Tongue (tissue), 2 donors: ENCODE results near the gene BAK1. TPM values are rescaled to one million over a fixed set of nuclear protein-coding genes. Genes with fewer than 3 reads are reported as not detected.
"Not testable (repeated sequence)": the region's sequence is repeated elsewhere in the genome, so short reads cannot be mapped to it uniquely, and the experiment has no call there.

Experiments
- DNase-seq: peaks from one replicate; pipeline ENCODE4 v3.0.0-alpha.2; 2015
- total RNA-seq: library from RNA; depleted of rRNA; stranded (reverse); fragments of >200 nt; gene quantifications from one replicate; pipeline ENCODE4 v1.2.3, GENCODE V29; 2014

BAK1 gene
- total RNA-seq, 1 donor from 2014 or later = 15.7 TPM

GRCh38 chr6:33607784-33608161, 27.7 kb upstream of the BAK1 start:
- DNase-seq = no peak

DNA sequence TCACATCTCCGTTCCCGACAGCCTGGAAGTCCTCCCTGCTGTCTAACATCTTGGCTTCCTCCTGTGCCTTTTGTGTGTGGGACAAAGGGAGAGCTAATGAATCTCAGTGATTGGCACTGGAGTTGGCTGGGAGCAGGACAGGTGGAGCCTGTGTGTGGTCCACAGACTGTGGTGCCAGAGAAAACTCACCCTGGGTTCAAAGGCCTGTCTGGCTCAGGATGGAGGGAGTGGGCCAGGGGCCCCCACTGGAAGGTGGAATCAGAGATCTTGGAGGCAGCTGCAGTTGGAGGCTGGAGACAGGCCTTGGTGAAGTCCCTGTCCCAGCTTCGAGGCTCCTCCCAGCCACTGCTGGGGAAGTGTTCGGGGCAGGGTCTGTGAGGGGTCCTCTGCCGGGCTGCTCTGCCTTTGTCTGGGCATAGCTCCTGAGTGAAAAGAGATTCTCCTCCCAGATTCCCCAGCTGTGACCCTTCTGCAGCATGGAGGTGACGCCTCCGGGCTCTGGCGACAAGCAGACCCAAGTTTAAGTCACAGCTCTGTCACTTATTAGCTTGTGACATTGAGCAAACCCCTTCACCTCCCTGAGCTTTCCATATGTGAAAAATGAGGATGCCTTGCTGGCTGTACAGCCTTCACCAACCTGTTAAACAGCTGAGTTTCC, 27.2 kb upstream of the BAK1 start:
- DNase-seq = no peak

DNA sequence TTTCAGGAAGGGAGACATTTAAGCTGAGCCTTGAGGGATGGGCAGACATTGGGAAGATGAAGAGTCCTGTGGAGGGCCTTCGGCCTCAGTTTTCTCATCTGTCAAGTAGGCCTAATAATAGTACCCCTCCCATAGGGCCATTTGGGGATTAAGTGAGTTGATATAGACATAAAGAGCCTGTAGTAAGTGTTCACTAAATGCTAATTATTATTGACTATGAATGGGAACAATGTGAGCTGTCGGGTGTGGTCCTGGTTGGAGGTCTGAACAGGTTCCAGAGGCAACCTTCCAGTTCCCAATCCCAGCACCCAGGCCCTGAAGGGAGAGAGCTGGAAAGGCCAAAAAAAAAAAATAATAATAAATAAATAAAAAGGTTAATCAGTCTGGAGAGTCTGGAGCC, 26.6 kb upstream of the BAK1 start:
- no peak for DNase-seq

DNA sequence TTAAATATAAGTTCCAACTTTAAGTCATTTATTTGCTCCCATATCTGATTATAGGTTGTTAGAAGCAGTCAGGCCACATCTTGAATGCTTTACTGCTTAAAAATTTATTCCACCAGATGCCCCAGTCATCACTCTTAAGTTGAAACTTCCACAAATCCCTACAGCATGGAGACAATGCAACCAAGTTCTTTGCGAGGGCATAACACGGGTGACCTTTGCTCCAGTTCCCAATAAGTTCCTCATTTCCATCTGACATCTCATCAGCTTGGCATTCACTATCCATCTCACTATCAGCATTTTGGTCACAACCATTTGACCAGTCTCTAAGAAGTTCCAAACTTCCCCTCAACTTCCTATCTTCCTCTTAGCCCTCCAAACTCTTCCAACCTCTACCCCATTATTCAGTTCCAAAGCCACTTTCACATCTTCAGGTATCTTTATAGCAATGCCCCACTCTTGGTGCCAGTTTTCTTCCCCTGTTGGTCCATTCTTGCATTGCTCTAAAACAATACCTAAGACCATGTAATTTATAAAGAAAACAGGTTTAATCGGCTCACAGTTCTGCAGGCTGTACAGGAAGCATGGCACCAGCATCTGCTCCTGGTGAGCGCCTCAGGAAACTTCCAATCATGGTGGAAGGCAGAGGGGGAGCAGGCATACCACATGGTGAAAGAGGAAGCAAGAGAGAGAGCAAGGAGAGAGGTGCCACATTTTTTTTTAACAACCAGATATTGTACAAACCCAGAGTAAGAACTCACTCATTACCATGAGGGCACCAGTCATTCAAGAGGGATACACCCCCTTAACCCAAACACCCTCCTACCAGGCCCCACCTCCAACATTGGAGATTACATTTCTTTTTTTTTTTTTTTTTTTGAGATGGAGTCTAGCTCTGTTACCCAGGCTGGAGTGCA, 25.1 kb upstream of the BAK1 start:
- no peak for DNase-seq

DNA sequence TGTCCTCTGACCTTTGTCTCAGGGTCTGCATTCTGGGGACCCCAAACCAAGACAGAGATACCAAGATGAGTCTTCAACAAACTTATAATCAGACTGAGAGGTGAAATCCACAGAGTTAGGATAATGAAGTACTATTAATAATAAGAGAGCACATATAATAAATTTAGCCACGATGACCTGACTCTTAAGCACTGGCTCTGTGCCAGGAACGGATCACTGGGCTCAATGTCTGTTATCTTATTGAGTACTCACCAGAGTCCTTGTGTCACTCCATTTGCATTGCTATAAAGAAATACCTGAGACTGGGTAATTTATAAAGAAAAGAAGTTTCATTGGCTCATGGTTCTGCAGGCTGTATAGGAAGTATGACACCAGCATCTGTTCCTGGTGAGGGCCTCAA, 22.1 kb upstream of the BAK1 start:
- no peak for DNase-seq

DNA sequence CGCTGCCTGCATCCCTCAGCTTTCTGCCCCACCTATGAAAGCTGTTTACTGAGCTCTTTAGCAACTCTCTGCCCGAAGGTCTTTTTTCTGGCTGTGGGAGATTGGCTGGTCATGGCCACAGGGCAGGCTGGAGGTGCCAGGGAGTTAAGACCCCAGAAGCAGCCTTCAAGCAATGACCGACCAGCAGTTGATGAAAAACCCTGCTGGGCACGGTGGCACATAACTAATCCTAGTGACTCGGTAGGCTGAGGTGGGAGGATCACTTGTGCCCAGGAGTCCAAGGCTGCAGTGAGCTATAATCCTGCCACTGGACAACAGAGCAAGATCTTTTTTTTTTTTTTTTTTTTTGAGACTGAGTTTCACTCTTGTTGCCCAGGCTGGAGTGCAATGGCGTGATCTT, 20.7 kb upstream of the BAK1 start:
- DNase-seq = no peak

- DNase-seq = no peak
Observed at GRCh38 chr6:33599413-33599938, 19.4 kb upstream of the BAK1 start.

DNA sequence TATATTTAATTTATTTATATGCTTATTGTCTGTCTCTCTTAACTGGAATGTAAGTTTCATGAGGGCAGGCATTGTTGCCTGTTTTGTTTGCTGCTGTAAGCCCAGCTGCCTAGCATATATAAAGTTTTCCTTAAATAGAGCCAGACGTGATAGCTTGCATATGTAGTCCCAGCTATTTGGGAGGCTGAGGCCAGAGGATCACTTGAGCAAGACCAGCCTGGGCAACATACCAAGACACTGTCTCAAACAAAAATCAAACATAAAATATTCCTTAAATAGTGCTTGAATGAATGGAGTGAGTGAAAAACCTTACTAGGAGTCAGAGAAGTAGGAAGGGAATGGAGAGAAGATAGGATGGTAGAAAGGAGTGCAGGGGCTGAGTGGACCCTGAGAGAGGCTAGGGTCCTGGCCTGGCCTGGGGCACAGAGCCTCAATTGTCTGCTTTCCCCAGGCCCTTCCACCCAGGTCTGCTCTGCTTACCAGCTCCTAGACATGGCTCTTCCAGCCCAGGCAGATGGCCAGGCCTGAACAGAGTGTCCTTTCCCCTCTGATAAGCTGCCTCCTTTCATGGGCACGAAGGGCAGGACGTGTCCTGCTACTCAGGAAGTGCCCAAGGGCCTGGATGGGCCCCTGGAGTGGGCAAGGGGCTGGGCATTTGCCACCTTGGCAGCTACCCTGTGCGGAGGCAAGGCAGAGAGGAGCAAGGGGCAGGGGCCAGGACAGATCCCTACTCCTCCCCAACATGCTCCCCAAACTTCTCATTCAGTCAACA, 17.7 kb upstream of the BAK1 start:
- DNase-seq = no peak

DNA sequence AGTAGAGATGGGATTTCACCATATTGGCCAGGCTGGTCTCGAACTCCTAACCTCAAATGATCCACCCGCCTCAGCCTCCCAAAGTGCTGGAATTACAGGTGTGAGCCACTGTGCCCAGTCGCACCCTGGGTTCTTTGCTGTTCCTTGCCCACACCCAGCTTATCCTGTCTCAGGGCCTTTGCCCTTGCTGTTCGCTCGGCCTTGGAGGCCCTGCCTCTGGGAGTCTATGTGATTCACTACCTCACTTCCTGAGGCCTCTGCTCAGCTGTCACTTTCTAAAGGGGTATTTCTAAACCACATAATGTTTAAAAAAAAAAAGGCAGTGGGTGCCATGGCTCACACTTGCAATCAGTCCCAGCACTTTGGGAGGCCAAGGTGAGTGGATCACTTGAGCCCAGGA, 16.8 kb upstream of the BAK1 start:
- DNase-seq = not testable (repeated sequence)

GRCh38 chr6:33595001-33595846, 15.1 kb upstream of the BAK1 start:
- no peak for DNase-seq

DNA sequence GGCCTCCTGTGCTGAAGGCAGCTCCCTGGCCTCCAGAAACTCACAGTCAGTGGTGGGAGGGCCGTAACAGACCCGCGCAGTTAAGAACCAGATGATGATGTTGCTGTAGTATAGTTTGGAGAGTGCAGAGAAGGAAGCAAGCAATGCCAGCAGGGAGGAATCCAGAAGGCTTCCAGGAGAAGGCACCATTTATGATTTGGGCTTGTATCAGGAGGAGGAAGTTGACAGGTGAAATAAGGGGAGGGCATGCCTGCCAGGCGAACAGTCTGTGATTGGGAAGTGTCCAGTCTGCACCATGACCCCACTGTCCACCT, 13.3 kb upstream of the BAK1 start:
- DNase-seq = no peak

DNA sequence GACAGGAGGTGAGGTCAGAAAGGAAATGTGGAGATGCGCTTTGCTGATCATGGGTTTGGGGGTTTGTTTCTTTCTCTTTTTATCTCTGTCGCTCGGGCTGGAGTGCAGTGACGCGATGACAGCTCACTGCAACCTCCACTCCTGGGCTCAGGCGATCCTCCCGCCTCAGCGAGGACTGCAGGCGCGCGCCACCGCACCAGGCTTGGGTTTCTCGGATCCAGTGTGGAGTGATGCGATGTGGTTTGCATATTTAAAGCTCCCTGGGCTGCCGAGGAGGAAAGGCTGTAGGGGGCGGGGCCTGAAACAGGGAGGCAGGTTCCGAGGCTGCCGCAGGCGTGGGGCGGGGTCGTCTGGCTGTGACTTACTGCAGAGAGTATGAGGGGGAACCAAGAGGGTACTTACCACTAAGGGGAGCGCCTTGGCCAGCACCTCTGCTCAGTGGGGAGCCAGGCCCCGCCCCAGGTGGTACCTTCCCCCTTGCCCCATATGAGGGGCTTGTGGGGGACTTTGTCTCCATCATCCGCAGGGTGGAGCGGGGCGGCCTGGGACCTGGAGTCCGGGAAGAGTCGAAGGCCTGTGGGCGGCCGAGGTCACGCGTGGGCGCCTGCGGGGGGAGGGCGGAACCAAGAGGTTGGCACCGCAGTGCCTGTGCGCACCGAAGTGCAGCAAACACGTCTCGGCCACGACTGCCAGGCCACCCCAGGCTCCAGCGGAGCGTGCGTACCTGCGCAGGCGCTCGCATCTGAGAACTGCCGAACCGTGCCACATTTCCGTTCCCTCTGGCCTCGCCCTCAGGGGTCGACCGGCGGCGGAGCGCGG, 12.7 kb upstream of the BAK1 start:
- peak; percentile 37 for DNase-seq

DNA sequence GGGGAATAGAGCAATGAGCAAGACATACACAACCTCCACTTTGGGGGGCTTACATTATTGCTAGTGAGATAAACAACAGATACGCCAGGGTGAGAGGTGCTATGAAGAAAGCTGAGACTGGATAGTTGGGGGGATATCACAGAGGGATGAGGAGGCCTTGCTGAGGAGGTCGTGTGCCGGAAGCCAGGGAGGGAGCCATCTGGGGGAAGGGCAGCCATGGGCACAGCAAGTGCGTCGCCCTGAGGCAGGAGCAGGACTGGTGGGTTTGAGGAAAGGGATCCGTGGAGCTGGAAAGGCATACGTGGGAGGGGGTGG, 12.2 kb upstream of the BAK1 start:
- DNase-seq = no peak

GRCh38 chr6:33591424-33592032, 11.5 kb upstream of the BAK1 start:
- DNase-seq = no peak

- DNase-seq = no peak
Observed at GRCh38 chr6:33590531-33591198, 10.6 kb upstream of the BAK1 start.

DNA sequence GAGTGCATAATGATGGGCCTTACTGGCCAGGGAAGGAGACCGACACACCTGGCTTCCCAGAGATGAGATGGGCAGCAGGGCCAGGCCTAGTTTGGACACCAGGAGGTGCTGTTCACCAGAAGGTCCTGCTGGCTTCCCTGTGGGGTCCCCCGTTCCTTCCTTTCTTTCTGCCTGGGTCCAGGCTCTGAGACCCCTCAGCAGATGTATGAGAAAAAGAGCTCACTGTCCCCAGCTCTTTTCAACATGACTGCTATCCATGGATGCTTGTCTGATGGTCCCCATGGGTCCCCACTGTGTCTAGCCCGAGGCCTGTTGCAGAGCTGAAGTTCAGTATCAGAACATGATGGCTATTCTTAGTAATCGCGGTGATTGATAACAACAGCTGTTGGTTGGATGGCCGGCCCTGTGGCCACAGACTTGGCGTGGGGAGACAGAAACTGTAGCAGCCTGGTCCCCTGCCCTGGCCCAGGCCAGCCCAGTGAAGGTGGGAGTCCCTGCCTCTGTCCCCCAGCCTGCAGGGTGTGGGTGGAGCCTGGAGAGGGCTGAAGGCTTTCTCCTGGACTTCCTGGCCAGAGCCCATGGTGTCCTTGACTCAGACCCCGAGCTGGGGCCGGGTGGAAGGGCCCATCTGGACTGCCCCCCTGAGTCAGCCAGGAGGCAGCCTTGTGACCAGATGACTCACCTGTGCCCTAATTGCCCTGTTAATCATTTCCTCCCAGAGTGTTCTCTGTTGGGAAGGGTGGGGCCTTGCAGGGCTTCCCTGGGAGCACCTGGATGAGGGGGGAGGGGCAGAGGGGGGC, 9.9 kb upstream of the BAK1 start:
- peak; percentile 89 for DNase-seq

GRCh38 chr6:33589392-33589730, 9.3 kb upstream of the BAK1 start:
- no peak for DNase-seq

DNA sequence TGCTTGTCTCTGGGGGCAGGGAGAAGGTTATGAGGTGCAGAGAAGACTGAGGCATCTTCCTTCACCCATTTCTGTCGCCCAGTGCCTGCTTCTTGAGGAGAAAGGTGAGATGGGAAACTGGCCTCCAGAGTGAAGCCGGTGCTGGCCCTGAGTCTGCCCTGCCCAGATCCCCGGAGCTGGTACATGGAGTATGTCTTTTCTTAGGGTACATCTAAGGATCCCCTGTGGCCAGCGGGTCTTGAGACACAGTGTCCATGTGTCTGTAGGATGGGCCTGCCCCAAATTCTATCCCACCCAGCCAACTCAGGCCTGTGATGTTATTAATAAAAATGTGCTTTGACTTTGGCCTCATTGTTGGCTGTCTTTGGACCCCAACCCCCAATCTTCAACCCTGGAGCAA, 8.8 kb upstream of the BAK1 start:
- DNase-seq = no peak

DNA sequence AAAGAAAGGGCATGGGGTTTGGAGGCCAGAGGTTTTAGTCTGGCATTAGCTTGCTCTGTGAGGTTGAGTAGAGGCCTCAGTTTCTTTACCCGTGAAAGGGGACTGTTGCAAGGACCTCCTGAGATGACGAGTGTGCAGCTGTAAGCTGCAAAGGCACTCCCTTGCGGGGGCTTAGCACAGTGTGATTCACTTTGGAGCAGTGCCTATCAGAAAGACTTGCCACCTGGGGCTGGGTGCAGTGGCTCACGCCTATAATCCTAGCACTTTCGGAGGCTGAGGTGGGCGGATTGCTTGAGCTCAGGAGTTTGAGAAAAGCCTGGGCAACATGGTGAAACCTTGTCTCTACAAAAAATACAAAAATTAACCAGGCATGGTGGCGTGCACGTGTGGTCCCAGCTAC, 7.5 kb upstream of the BAK1 start:
- DNase-seq = no peak
